ENCODE measurements around the gene GPR3.

The GPR3 gene

GRCh38 chr1:27368869-27369582, 23.4 kb upstream of the GPR3 start:
- H3K9me3 ChIP-seq (ENCODE audit: insufficient read depth, low read depth, low read length), result no peaks in the 10 kb centered on the region
- 84% methylated on average over 13 of the region's 13 CpGs for WGBS

GRCh38 chr1:27372022-27372807, 20.2 kb upstream of the GPR3 start:
- no peak overlapping the region for H3K27ac ChIP-seq (ENCODE audit: low read depth, low read length)
- WGBS, result 94% methylated on average over 19 of the region's 19 CpGs

More at GRCh38 chr1:27368869-27369582, 23.4 kb upstream of the GPR3 start:
- Histone ChIP-seq H3K27ac (ENCODE audit: low read depth, low read length) (no peak overlapping the region), H3K36me3 (ENCODE audit: insufficient read depth, low read length) (no peaks in the 10 kb centered on the region), H3K4me3 (ENCODE audit: low read length) (no peak overlapping the region), H3K9ac (ENCODE audit: low read depth, low read length) (no peak overlapping the region), H3K27me3 (ENCODE audit: insufficient read depth, low read length) (no peaks in the 10 kb centered on the region), H3K4me1 (ENCODE audit: insufficient read depth, low read length) (peaks cover 18% of the 10 kb centered on the region)

GRCh38 chr1:27372808-27373690, 19.4 kb upstream of the GPR3 start:
- Histone ChIP-seq H3K27me3 (ENCODE audit: insufficient read depth, low read length) (no peaks in the 10 kb centered on the region), H3K27ac (ENCODE audit: low read depth, low read length) (no peak overlapping the region), H3K4me1 (ENCODE audit: insufficient read depth, low read length) (no peaks in the 10 kb centered on the region), H3K9ac (ENCODE audit: low read depth, low read length) (no peak overlapping the region), H3K9me3 (ENCODE audit: insufficient read depth, low read depth, low read length) (no peaks in the 10 kb centered on the region), H3K4me3 (ENCODE audit: low read length) (no peak overlapping the region), H3K36me3 (ENCODE audit: insufficient read depth, low read length) (no peaks in the 10 kb centered on the region)
- 87% methylated on average over 11 of the region's 11 CpGs for WGBS

More at GRCh38 chr1:27372022-27372807, 20.2 kb upstream of the GPR3 start:
- H3K4me3 ChIP-seq (ENCODE audit: low read length), result no peak overlapping the region
- no peaks in the 10 kb centered on the region for H3K36me3 ChIP-seq (ENCODE audit: insufficient read depth, low read length)
- peaks cover 6% of the 10 kb centered on the region; the same call in 1 of the 2 replicates for H3K4me1 ChIP-seq (ENCODE audit: insufficient read depth, low read length)
- H3K9ac ChIP-seq (ENCODE audit: low read depth, low read length), result no peak overlapping the region
- H3K9me3 ChIP-seq (ENCODE audit: insufficient read depth, low read depth, low read length), result no peaks in the 10 kb centered on the region
- H3K27me3 ChIP-seq (ENCODE audit: insufficient read depth, low read length), result no peaks in the 10 kb centered on the region

- H3K27ac ChIP-seq (ENCODE audit: low read depth, low read length), result no peak within 1 kb of the TSS
- H3K36me3 ChIP-seq (ENCODE audit: insufficient read depth, low read length), result no peaks in the 10 kb centered on the region
- H3K27me3 ChIP-seq (ENCODE audit: insufficient read depth, low read length), result no peaks in the 10 kb centered on the region
- no peak within 1 kb of the TSS for H3K4me3 ChIP-seq (ENCODE audit: low read length)
- no peaks in the 10 kb centered on the region for H3K9me3 ChIP-seq (ENCODE audit: insufficient read depth, low read depth, low read length)
- no peak within 1 kb of the TSS for H3K9ac ChIP-seq (ENCODE audit: low read depth, low read length)
- WGBS, result 81% methylated on average over 4 of the region's 4 CpGs
- H3K4me1 ChIP-seq (ENCODE audit: insufficient read depth, low read length), result no peaks in the 10 kb centered on the region
Measured at GRCh38 chr1:27374362-27375086, 17.9 kb upstream of the GPR3 start, which contains the start of gene FCN3. FCN3 (minus strand) TSS chr1:27374824; CDS start chr1:27374818, 6 bp downstream.

- Histone ChIP-seq H3K36me3 (ENCODE audit: insufficient read depth, low read length) (no peaks in the 10 kb centered on the region), H3K27ac (ENCODE audit: low read depth, low read length) (no peak overlapping the region), H3K4me3 (ENCODE audit: low read length) (no peak overlapping the region), H3K27me3 (ENCODE audit: insufficient read depth, low read length) (peaks cover 15% of the 10 kb centered on the region), H3K9ac (ENCODE audit: low read depth, low read length) (no peak overlapping the region), H3K9me3 (ENCODE audit: insufficient read depth, low read depth, low read length) (no peaks in the 10 kb centered on the region), H3K4me1 (ENCODE audit: insufficient read depth, low read length) (no peaks in the 10 kb centered on the region)
- 87% methylated on average over 11 of the region's 12 CpGs for WGBS
Measured at GRCh38 chr1:27377760-27378495, 14.5 kb upstream of the GPR3 start.

- Histone ChIP-seq H3K4me3 (ENCODE audit: low read length) (no peak overlapping the region), H3K9ac (ENCODE audit: low read depth, low read length) (no peak overlapping the region), H3K4me1 (ENCODE audit: insufficient read depth, low read length) (no peaks in the 10 kb centered on the region), H3K27ac (ENCODE audit: low read depth, low read length) (no peak overlapping the region), H3K27me3 (ENCODE audit: insufficient read depth, low read length) (peaks cover 15% of the 10 kb centered on the region), H3K36me3 (ENCODE audit: insufficient read depth, low read length) (no peaks in the 10 kb centered on the region), H3K9me3 (ENCODE audit: insufficient read depth, low read depth, low read length) (no peaks in the 10 kb centered on the region)
- 80% methylated on average over 11 of the region's 11 CpGs for WGBS
Measured at GRCh38 chr1:27379564-27380122, 12.8 kb upstream of the GPR3 start.

- 91% methylated on average over 4 of the region's 4 CpGs for WGBS
- Histone ChIP-seq H3K9me3 (ENCODE audit: insufficient read depth, low read depth, low read length) (no peaks in the 10 kb centered on the region), H3K4me3 (ENCODE audit: low read length) (no peak overlapping the region), H3K36me3 (ENCODE audit: insufficient read depth, low read length) (no peaks in the 10 kb centered on the region), H3K4me1 (ENCODE audit: insufficient read depth, low read length) (no peaks in the 10 kb centered on the region), H3K27me3 (ENCODE audit: insufficient read depth, low read length) (peaks cover 15% of the 10 kb centered on the region), H3K9ac (ENCODE audit: low read depth, low read length) (no peak overlapping the region), H3K27ac (ENCODE audit: low read depth, low read length) (no peak overlapping the region)
Measured at GRCh38 chr1:27380224-27380623, 12.2 kb upstream of the GPR3 start.

GRCh38 chr1:27380766-27381733, 11.4 kb upstream of the GPR3 start:
- no peaks in the 10 kb centered on the region for H3K36me3 ChIP-seq (ENCODE audit: insufficient read depth, low read length)
- H3K4me3 ChIP-seq (ENCODE audit: low read length), result no peak overlapping the region
- no peaks in the 10 kb centered on the region for H3K9me3 ChIP-seq (ENCODE audit: insufficient read depth, low read depth, low read length)
- no peak overlapping the region for H3K27ac ChIP-seq (ENCODE audit: low read depth, low read length)
- 91% methylated on average over 12 of the region's 12 CpGs for WGBS
- peaks cover 15% of the 10 kb centered on the region for H3K27me3 ChIP-seq (ENCODE audit: insufficient read depth, low read length)
- no peaks in the 10 kb centered on the region for H3K4me1 ChIP-seq (ENCODE audit: insufficient read depth, low read length)
- H3K9ac ChIP-seq (ENCODE audit: low read depth, low read length), result no peak overlapping the region
